HG02981 (cell line): ENCODE results near the gene EGFR.

Source experiments
- ATAC-seq: cut with Tn5 transposase; IDR thresholded peaks from one replicate; pipeline ENCODE4 v1.9.1; 2021; ENCODE audit warnings: mild to moderate bottlenecking, moderate library complexity; ENCODE audit not compliant: unreplicated experiment

EGFR gene

DNA sequence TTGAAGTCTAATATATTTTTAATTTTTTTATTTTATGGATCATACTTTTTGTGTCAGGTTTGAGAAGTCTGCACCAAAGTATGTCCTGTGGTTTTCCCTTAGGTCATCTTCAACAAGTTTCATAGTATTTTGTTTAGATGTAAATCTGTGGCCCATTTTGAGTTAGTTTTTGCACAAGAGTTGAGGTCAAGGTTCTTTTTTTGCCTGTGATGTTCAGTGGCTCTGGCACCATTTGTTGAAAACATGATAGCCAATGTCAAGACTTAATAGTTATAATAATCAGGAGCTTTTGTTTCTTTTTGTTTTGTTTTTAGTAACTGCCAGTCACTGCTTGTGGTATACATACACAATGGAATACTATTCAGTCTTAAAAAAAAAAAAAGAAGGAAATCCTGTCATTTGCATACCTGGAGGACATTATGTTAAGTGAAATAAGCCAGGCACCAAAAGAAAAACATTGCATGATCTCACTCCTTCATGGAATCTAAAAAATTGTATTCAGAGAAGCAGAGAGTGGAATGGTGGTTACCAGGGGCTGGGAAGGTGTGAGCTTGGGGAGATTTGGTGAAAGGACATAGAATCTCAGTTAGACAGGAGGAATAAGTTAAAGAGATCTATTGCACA is 61.3 kb downstream of the EGFR start:
- ATAC-seq: no peak

- ATAC-seq: no peak
Measured at GRCh38 chr7:55081068-55081467, 62.3 kb downstream of the EGFR start.

DNA sequence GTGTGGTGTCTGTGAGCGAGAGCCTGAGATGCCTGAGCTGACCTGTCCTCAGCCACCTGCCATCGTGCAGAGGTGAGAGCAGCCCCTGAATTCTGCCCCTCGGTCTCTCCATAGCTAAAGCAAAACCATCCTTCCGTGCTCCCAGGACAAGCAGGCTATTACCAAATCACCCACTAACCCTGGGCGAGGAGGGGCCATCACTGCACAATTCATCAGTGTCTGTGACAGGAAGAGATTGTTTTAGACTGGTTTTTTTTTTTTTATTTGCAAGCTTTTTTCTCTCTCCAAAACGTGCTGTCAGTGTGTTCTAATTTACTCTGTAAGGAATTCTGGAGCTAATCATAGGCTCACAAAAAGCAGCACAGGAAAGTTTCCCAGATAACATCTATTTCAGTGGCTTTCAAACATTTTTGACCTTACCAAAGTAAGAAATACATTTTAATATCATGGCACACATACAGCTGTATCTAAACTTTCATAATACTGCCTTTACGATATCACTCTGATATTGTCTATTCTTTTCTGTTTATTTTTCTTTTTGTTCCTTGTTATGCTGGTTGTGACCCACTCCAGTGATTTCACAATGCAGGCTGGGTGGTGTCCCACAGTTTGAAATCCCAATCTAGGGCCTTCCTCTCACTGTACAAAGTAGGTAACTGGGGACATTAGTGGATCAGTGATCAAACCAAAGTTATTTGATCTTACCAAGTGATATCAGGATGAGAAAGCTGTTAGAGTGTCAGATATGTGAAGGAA is 62.8 kb downstream of the EGFR start:
- no peak for ATAC-seq

GRCh38 chr7:55082228-55082603 is 63.4 kb downstream of the EGFR start:
- no peak for ATAC-seq

GRCh38 chr7:55083206-55083605 is 64.4 kb downstream of the EGFR start:
- ATAC-seq: no peak

DNA sequence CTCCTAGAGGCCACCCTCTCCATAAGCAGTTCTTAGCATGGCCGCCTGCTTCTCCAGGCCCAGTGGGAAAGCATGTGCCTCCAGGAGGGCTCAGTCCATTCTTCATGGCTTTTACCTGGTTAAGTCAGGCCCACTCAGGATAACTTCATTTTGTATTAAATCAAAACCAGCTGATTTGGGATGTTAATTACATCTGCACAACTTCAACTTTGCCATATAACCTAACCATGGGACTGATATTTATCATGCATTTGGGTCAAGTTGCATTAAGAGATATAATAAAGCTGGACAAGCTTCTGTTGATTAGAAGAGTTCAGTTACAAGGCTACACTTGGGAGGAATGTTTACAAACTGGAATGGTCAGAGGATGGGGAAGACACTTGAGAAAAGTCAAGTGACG is 65.5 kb downstream of the EGFR start:
- no peak for ATAC-seq

- ATAC-seq: peak; percentile 5
Measured at GRCh38 chr7:55085511-55086412, 66.9 kb downstream of the EGFR start.

DNA sequence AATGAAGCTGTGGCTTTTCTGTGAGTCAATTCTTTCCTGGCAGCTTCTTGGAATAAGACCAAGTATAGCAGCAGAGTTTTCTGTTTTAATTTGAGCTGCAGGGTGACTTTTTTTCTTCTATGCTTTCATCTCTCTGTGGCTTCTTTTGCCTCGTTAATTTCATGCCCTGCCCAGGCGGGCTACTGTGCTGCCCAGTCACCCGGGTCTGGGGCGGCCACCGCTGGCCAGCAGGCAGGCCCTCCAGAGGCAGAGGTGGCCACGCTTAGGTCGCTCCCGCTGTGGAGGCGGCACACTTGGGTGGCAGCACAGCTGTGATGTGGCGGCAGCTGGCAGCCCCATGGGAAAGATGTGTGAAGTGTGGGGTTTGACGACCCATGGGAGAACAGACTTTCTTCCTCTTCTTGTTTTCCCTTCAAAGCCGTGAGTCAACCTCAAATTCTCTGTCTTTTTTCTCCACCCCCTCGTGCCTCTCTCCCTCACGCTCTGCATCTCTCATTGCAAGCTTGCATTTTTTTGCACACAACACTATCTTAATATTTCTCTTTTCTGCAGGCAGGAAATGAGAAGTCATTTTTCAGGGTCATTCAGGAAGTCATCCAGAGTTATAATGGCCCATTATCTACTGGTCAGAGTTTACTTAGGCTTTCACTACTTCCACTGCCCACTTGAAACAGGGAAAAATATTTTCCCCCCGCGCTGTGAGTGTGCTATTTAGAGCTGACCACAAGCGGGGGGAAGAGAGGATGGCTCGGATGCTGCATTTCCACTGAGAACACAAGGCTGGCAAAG is 67.8 kb downstream of the EGFR start:
- peak; percentile 63 for ATAC-seq

- no peak for ATAC-seq
Measured at GRCh38 chr7:55087521-55087961, 68.7 kb downstream of the EGFR start.

GRCh38 chr7:55088107-55088506 is 69.3 kb downstream of the EGFR start:
- no peak for ATAC-seq

GRCh38 chr7:55088620-55089019 is 69.8 kb downstream of the EGFR start:
- no peak for ATAC-seq

GRCh38 chr7:55092186-55092974 is 73.6 kb downstream of the EGFR start:
- no peak for ATAC-seq

- no peak for ATAC-seq
Measured at GRCh38 chr7:55092975-55093373, 74.2 kb downstream of the EGFR start.

- ATAC-seq: no peak
Measured at GRCh38 chr7:55093674-55094073, 74.9 kb downstream of the EGFR start.

- ATAC-seq: no peak
Measured at GRCh38 chr7:55094092-55094690, 75.4 kb downstream of the EGFR start.

DNA sequence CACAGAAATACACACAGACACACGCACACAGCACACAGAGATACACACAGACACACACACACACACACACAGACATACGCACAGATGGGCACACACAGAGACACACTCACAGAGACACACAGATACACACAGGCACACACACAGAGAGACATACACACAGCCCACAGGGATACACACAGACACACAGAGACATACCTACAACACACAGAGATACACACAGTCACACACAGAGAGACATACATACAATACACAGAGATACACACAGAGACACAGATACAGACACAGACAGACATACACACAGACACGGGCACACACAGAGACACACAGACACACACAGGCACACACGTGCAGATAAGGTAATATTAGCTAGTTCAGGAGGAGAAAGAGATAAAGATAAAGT is 76.9 kb downstream of the EGFR start:
- no peak for ATAC-seq

DNA sequence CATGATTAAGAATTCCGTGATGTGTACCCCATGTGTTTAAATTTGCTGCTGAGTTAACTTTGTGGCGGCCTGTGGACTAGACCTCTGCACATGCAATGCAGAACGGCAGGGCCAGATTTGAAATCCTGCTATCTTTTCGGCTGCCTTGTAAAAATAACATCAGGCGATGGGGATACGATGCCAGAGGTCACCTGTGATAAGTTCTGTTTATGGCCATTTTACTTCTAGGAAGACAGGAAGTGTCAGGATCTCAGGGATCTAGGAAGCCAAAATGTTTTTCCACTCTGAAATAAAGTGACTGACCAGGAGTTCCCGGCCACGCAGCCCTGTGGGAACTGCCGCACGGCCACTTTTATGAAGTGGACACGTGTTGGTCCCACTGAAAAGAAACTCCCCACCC is 77.5 kb downstream of the EGFR start:
- ATAC-seq: no peak

- no peak for ATAC-seq
Measured at GRCh38 chr7:55097100-55097499, 78.3 kb downstream of the EGFR start.

- no peak for ATAC-seq
Measured at GRCh38 chr7:55099066-55099820, 80.4 kb downstream of the EGFR start.
